ENCODE data around the gene IRX6.

DNA sequence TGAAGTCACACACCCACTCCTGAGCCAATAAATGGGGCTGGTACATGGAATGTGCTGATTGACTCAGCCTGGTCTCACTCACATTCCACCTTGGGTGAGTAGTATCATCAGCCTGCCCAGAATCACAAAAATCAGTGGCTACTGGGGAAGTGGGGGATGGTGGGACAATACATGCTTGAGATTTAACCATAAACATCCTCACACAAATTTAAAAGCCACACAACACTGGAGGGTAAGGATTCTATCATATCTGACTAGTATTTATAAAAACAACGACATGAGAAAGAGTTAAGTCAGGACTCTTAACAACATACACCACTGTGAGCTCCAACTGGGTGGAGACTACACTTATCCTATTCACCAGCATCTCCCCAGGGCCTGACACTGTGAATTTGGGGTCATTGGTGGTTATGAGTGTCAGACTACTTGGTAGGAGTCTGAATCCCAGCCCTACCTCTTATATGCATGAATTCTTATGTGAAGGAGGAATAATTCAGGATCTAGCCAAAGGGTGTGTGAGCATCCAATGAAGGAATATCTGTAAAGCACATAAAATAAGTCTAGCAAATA is 26.0 kb upstream of the IRX6 start:
- no peak for TF ChIP-seq POLR2A (IDR thresholded peaks at IDR 0.05; ENCODE audit: low read depth, low read length)
- TF ChIP-seq TAF1 (IDR thresholded peaks at IDR 0.05; ENCODE audit: low read depth, low read length) = no peak
- TF ChIP-seq POLR2AphosphoS5 (IDR thresholded peaks at IDR 0.05; ENCODE audit: low read depth, low read length) = no peak
